GM12878 (cell line): ENCODE measurements around the gene C17orf78. TPM values are rescaled to one million over a fixed set of nuclear protein-coding genes. Genes with fewer than 3 reads are reported as not detected.
A peak's percentile ranks its signal among the peaks of the same experiment; 100 is the strongest.

ENCODE experiments used
- ATF7 ChIP-seq: fragments of 450-650 bp; IDR thresholded peaks from 2 replicates; pipeline ENCODE4 v1.6.1; 2016; ENCODE audit warnings: low read depth, mild to moderate bottlenecking
- DPF2 ChIP-seq: fragments of 450-650 bp; IDR thresholded peaks from 2 replicates; pipeline ENCODE4 v1.6.1; 2017; ENCODE audit warnings: mild to moderate bottlenecking
- HDGF ChIP-seq: fragments of 450-650 bp; IDR thresholded peaks from 2 replicates; pipeline ENCODE4 v1.6.1; 2016; ENCODE audit warnings: antibody characterized with exemption
- IKZF1 ChIP-seq: fragments of 450-650 bp; conservative IDR thresholded peaks from 2 replicates; pipeline ENCODE4 v1.6.1; 2017; ENCODE audit warnings: antibody characterized with exemption, mild to moderate bottlenecking
- JUNB ChIP-seq: IDR thresholded peaks from 2 replicates; pipeline ENCODE4 v1.6.1; 2016; ENCODE audit warnings: antibody characterized with exemption, mild to moderate bottlenecking
- MTA2 ChIP-seq: fragments of 450-650 bp; IDR thresholded peaks from 2 replicates; pipeline ENCODE4 v1.6.1; 2016; ENCODE audit warnings: low read depth, mild to moderate bottlenecking, moderate library complexity
- NBN ChIP-seq: fragments of 450-650 bp; IDR thresholded peaks from 2 replicates; pipeline ENCODE4 v1.6.1; 2016
- SPI1 ChIP-seq: IDR thresholded peaks from 2 replicates; pipeline ENCODE4 v1.6.1; 2011; ENCODE audit warnings: low read depth, mild to moderate bottlenecking, low read length, moderate library complexity, borderline replicate concordance; ENCODE audit not compliant: insufficient read depth
- ZNF384 ChIP-seq: IDR thresholded peaks from 2 replicates; pipeline ENCODE4 v1.6.1; 2012; ENCODE audit warnings: low read depth, mild to moderate bottlenecking, low read length, improper control_type of control experiment, borderline replicate concordance
- polyA plus RNA-seq, 11 experiments: library from polyadenylated mRNA; depleted of rRNA in 4 of 11; unstranded in 6 of 11; stranded (reverse) in 5 of 11; fragments of >200 nt; fragmentation: Nextera tagmentation in 4 of 11; fragmentation: Illumina TruSeq in 1 of 11; extraction: Ambion mirVana in 4 of 11; extraction: Trizol in 1 of 11; gene quantifications; 1 replicate in 1 of 11; 2 replicates in 10 of 11; pipeline versions ENCODE4 v1.2.1 to v1.2.3, GENCODE V29; 2011 to 2016; ENCODE audit warnings: inconsistent platforms in 2 of 11, missing spikeins in 2 of 11, low read depth in 1 of 11
- total RNA-seq, 4 experiments: library from RNA; depleted of rRNA in 3 of 4; stranded (reverse); fragments of >200 nt in 3 of 4; fragmentation: Illumina TruSeq in 1 of 4; extraction: Trizol in 1 of 4; gene quantifications; 2 replicates each; pipeline versions ENCODE4 v1.2.1 to v1.2.3, GENCODE V29; 2013 to 2021
- TF ChIP-seq, protein P1 (sequence below): fragments of 450-650 bp; IDR thresholded peaks from 2 replicates; pipeline ENCODE4 v1.6.1; 2017; ENCODE audit warnings: mild to moderate bottlenecking, moderate library complexity

C17orf78 gene
- total and polyA plus RNA-seq, 10 of the 15 experiments (the other 5 are each of a cell fraction or from before 2014, with no cell fraction given): 0.10 TPM; not detected in 9

DNA sequence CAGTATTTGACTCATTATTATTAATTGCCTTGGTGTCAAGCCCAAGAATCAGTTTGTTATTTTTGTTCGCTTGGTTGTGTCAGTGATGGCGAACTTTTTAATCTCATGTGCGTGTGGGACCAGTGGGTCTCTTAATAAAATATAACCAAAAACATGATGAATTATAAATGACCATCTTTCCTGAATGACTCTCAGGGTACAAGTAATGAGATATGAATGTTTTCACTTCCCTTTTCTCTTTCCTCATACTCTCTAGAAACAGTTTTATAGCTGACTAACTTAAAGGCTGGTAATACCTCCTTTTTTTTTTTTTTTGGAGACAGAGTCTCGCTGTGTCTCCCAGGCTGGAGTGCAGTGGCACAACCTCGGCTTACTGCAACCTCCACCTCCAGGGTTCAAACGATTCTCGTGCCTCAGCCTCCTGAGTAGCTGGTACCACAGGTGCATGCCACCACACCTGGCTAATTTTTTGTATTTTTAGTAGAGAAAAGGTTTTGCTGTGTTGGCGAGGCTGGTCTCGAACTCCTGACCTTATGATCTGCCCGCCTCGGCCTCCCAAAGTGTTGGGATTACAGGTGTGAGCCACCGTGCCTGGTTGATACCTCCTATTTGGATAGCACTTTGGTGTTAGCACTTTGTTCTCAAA is 65.7 kb downstream of the C17orf78 start (continued):
- TF ChIP-seq NBN (0 out of 2 replicates have a peak, but pooled peaks have one; percentile 47), ATF7 (peak; percentile 78; the same call in 1 of the 2 replicates), DPF2 (peak; percentile 67; the same call in 1 of the 2 replicates), HDGF (peak; percentile 78; the same call in 1 of the 2 replicates), SPI1 (peak; percentile 95), ZNF384 (peak; percentile 71), MTA2 (peak; percentile 96), IKZF1 (peak; percentile 53), JUNB (peak; percentile 59)
- TF ChIP-seq, protein P1, sequence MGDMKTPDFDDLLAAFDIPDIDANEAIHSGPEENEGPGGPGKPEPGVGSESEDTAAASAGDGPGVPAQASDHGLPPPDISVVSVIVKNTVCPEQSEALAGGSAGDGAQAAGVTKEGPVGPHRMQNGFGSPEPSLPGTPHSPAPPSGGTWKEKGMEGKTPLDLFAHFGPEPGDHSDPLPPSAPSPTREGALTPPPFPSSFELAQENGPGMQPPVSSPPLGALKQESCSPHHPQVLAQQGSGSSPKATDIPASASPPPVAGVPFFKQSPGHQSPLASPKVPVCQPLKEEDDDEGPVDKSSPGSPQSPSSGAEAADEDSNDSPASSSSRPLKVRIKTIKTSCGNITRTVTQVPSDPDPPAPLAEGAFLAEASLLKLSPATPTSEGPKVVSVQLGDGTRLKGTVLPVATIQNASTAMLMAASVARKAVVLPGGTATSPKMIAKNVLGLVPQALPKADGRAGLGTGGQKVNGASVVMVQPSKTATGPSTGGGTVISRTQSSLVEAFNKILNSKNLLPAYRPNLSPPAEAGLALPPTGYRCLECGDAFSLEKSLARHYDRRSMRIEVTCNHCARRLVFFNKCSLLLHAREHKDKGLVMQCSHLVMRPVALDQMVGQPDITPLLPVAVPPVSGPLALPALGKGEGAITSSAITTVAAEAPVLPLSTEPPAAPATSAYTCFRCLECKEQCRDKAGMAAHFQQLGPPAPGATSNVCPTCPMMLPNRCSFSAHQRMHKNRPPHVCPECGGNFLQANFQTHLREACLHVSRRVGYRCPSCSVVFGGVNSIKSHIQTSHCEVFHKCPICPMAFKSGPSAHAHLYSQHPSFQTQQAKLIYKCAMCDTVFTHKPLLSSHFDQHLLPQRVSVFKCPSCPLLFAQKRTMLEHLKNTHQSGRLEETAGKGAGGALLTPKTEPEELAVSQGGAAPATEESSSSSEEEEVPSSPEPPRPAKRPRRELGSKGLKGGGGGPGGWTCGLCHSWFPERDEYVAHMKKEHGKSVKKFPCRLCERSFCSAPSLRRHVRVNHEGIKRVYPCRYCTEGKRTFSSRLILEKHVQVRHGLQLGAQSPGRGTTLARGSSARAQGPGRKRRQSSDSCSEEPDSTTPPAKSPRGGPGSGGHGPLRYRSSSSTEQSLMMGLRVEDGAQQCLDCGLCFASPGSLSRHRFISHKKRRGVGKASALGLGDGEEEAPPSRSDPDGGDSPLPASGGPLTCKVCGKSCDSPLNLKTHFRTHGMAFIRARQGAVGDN: peak; percentile 28; the same call in 1 of the 2 replicates

Other genes with a start within 250 kb of the C17orf78 start
- 33.0 and 33.5 TPM in 2 replicates for gene ACACA, start 30.9 kb downstream of the C17orf78 start, total RNA-seq (2014; rRNA removed)
- 40.7 and 50.7 TPM in 2 replicates for gene ACACA, start 30.9 kb downstream of the C17orf78 start, total RNA-seq (2014; rRNA removed; fragmentation: Illumina TruSeq; extraction: Trizol)
- 66.4 and 74.2 TPM in 2 replicates for gene ACACA, start 30.9 kb downstream of the C17orf78 start, total RNA-seq (2021)
- 45.4 and 46.5 TPM in 2 replicates for gene ACACA, start 30.9 kb downstream of the C17orf78 start, polyA plus RNA-seq (2011; rRNA removed)
- 33.6 and 38.6 TPM in 2 replicates for gene ACACA, start 30.9 kb downstream of the C17orf78 start, polyA plus RNA-seq (2014; fragmentation: Illumina TruSeq; extraction: Trizol)
- 10 to 100 TPM; 12.9 to 14.7 TPM for gene ACACA, start 30.9 kb downstream of the C17orf78 start, polyA plus RNA-seq (2014; fragmentation: Nextera tagmentation; extraction: Ambion mirVana)
- gene ACACA, start 30.9 kb downstream of the C17orf78 start, polyA plus RNA-seq (2014; rRNA removed): 30.5 and 33.2 TPM in 2 replicates
- gene ACACA, start 30.9 kb downstream of the C17orf78 start, polyA plus RNA-seq (2016; fragmentation: Nextera tagmentation; extraction: Ambion mirVana): 10 to 100 TPM; 27.7 to 30.4 TPM
- gene TADA2A, start 30.9 kb downstream of the C17orf78 start, total RNA-seq (2014; rRNA removed): 19.6 and 25.1 TPM in 2 replicates
- gene TADA2A, start 30.9 kb downstream of the C17orf78 start, total RNA-seq (2014; rRNA removed; fragmentation: Illumina TruSeq; extraction: Trizol): 27.5 and 34.3 TPM in 2 replicates
- gene TADA2A, start 30.9 kb downstream of the C17orf78 start, total RNA-seq (2021): 34.6 and 35.2 TPM in 2 replicates
- gene TADA2A, start 30.9 kb downstream of the C17orf78 start, polyA plus RNA-seq (2011; rRNA removed): 33.7 and 37.3 TPM in 2 replicates
- 41.3 and 58.2 TPM in 2 replicates for gene TADA2A, start 30.9 kb downstream of the C17orf78 start, polyA plus RNA-seq (2014; fragmentation: Illumina TruSeq; extraction: Trizol)
- 10 to 100 TPM; 39.9 to 43.8 TPM for gene TADA2A, start 30.9 kb downstream of the C17orf78 start, polyA plus RNA-seq (2014; fragmentation: Nextera tagmentation; extraction: Ambion mirVana)
- 25.4 and 29.8 TPM in 2 replicates for gene TADA2A, start 30.9 kb downstream of the C17orf78 start, polyA plus RNA-seq (2014; rRNA removed)
- 10 to 100 TPM; 31.6 to 33.8 TPM for gene TADA2A, start 30.9 kb downstream of the C17orf78 start, polyA plus RNA-seq (2016; fragmentation: Nextera tagmentation; extraction: Ambion mirVana)
- gene DUSP14, start 113.9 kb downstream of the C17orf78 start, total RNA-seq (2014; rRNA removed): 25.2 and 26.6 TPM in 2 replicates
- gene DUSP14, start 113.9 kb downstream of the C17orf78 start, total RNA-seq (2014; rRNA removed; fragmentation: Illumina TruSeq; extraction: Trizol): 15.9 and 16.2 TPM in 2 replicates
- 14.5 and 15.6 TPM in 2 replicates for gene DUSP14, start 113.9 kb downstream of the C17orf78 start, total RNA-seq (2021)
- 21.5 and 24.7 TPM in 2 replicates for gene DUSP14, start 113.9 kb downstream of the C17orf78 start, polyA plus RNA-seq (2011; rRNA removed)
- gene DUSP14, start 113.9 kb downstream of the C17orf78 start, polyA plus RNA-seq (2014; fragmentation: Illumina TruSeq; extraction: Trizol): 18.0 and 24.1 TPM in 2 replicates
- 10 to 100 TPM; 21.1 to 36.5 TPM for gene DUSP14, start 113.9 kb downstream of the C17orf78 start, polyA plus RNA-seq (2014; fragmentation: Nextera tagmentation; extraction: Ambion mirVana)
- 23.6 and 24.4 TPM in 2 replicates for gene DUSP14, start 113.9 kb downstream of the C17orf78 start, polyA plus RNA-seq (2014; rRNA removed)
- 10 to 100 TPM; 29.2 to 30.4 TPM for gene DUSP14, start 113.9 kb downstream of the C17orf78 start, polyA plus RNA-seq (2016; fragmentation: Nextera tagmentation; extraction: Ambion mirVana)
- 14.4 and 15.4 TPM in 2 replicates for gene SYNRG, start 233.4 kb downstream of the C17orf78 start, total RNA-seq (2014; rRNA removed)
- 25.2 and 25.8 TPM in 2 replicates for gene SYNRG, start 233.4 kb downstream of the C17orf78 start, total RNA-seq (2014; rRNA removed; fragmentation: Illumina TruSeq; extraction: Trizol)
- 32.5 and 40.4 TPM in 2 replicates for gene SYNRG, start 233.4 kb downstream of the C17orf78 start, total RNA-seq (2021)
- 23.6 and 28.2 TPM in 2 replicates for gene SYNRG, start 233.4 kb downstream of the C17orf78 start, polyA plus RNA-seq (2011; rRNA removed)
- 27.2 and 29.7 TPM in 2 replicates for gene SYNRG, start 233.4 kb downstream of the C17orf78 start, polyA plus RNA-seq (2014; fragmentation: Illumina TruSeq; extraction: Trizol)
- gene SYNRG, start 233.4 kb downstream of the C17orf78 start, polyA plus RNA-seq (2014; fragmentation: Nextera tagmentation; extraction: Ambion mirVana): 1 to 10 TPM; 5.2 to 5.8 TPM
- gene SYNRG, start 233.4 kb downstream of the C17orf78 start, polyA plus RNA-seq (2014; rRNA removed): 19.3 and 21.8 TPM in 2 replicates
- gene SYNRG, start 233.4 kb downstream of the C17orf78 start, polyA plus RNA-seq (2016; fragmentation: Nextera tagmentation; extraction: Ambion mirVana): 10 to 100 TPM; 30.7 to 36.7 TPM